ENCODE data around the gene COL2A1. TPM values are rescaled to one million over a fixed set of nuclear protein-coding genes. Genes with fewer than 3 reads are reported as not detected.

Gene COL2A1
- total RNA-seq, 1 donor from 2014 or later, result not detected

DNA sequence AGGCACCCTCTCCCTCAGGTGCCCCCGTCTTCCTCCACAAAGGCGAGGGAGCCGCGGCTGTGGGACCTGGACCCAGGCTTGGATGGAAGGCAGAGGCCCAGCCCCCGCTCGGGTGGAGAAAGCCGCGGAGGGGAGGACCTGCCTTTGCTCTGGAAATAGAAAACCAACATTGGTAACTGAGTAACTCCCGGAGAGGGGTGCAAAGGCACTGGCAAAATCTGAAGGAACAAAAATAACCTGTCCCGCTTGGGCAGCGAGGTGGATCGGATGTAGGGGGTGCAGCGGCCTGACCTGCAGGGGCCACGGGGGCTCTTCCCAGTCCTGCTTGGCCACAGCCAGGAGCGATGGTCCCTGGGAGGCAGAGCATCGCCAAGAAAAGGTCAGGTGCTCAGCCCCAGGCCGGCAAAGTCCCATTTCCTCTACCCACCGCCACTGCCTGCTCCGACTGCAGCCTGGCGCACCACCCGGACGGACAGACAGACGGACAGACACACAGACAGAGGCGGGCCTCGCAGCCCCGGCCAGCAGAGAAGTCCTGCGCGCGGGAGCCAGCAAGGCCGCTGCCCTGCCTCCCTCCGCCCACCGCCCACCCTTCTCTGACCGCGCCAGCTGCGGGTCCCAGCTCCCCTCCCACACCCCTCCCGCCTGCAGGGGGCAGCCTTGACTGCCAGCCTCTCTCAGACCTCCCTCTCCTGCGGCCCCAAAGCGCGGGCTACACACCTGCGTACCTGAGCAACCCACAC lies 62.2 kb downstream of the COL2A1 start:
- intact Hi-C loops (cut with micrococcal nuclease), result no loop called here
- no peak for TF ChIP-seq CTCF (IDR thresholded peaks at IDR 0.05; ENCODE audit: borderline replicate concordance)
- Histone ChIP-seq H3K36me3 (no peaks in the 10 kb centered on the region), H3K4me1 (peaks cover 14% of the 10 kb centered on the region), H3K9me3 (replicated peaks) (no peaks in the 10 kb centered on the region), H3K27ac (replicated peaks) (no peak overlapping the region), H3K4me3 (no peak overlapping the region), H3K27me3 (ENCODE audit: low read depth) (peaks cover 30% of the 10 kb centered on the region)
- no peak for DNase-seq

DNA sequence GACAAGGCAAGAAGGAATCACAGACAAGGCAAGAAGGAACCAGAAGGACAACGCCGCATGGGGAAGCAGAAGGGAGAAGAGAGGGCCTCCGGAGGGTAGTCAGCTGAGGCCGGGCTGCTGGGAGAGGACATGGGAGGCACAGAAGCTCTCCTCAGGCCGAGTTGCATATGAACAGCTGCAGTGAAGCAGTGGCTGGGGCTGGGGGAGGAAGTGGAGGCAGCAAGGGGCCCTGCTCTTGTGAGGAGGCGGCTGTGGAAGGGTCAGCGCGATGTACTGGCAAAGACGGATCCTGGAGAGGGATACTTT lies 62.8 kb downstream of the COL2A1 start:
- Histone ChIP-seq H3K27ac (replicated peaks) (no peak overlapping the region), H3K9me3 (replicated peaks) (no peaks in the 10 kb centered on the region), H3K4me1 (peaks cover 14% of the 10 kb centered on the region), H3K27me3 (ENCODE audit: low read depth) (peaks cover 30% of the 10 kb centered on the region), H3K4me3 (no peak overlapping the region), H3K36me3 (no peaks in the 10 kb centered on the region)
- TF ChIP-seq CTCF (IDR thresholded peaks at IDR 0.05; ENCODE audit: borderline replicate concordance), result no peak
- intact Hi-C loops (cut with micrococcal nuclease), result no loop called here
- no peak for DNase-seq

DNA sequence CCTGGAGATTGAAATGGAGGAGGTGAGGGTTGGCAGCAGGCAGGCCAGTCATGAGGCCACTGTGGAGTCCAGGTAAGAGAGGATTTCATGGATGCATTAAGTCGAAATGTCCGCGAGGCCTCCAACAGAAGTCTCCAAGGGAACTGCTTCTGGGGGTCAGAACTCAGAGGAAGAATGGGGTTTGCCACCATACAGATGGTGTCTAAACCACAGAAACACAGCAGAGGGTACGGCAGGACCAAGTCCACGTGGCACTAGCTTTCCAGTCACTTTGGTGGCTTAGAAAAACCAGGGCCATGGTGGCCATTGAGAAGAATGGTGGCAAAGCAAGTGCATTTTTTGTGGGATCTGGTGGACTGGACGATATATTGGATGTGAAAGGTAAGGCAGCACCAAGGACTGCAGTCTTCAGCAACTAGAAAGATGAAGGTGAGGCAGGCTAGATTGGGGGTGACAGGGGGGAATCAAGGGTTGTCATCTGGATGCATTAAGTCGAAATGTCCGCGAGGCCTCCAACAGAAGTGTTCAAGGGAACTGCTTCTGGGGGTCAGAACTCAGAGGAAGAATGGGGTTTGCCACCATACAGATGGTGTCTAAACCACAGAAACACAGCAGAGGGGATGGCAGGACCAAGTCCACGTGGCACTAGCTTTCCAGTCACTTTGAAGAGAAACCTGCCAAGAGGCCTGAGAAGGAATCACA lies 63.4 kb downstream of the COL2A1 start:
- Histone ChIP-seq H3K27me3 (ENCODE audit: low read depth) (peaks cover 30% of the 10 kb centered on the region), H3K36me3 (no peaks in the 10 kb centered on the region), H3K4me1 (peaks cover 15% of the 10 kb centered on the region), H3K4me3 (no peak overlapping the region), H3K27ac (replicated peaks) (no peak overlapping the region), H3K9me3 (replicated peaks) (no peaks in the 10 kb centered on the region)
- no peak for TF ChIP-seq CTCF (IDR thresholded peaks at IDR 0.05; ENCODE audit: borderline replicate concordance)
- DNase-seq, result no peak
- intact Hi-C loops (cut with micrococcal nuclease), result no loop called here

- Histone ChIP-seq H3K4me3 (no peak overlapping the region), H3K4me1 (peaks cover 29% of the 10 kb centered on the region), H3K9me3 (replicated peaks) (no peaks in the 10 kb centered on the region), H3K36me3 (no peaks in the 10 kb centered on the region), H3K27ac (replicated peaks) (no peak overlapping the region), H3K27me3 (ENCODE audit: low read depth) (peaks cover 30% of the 10 kb centered on the region)
- intact Hi-C loops (cut with micrococcal nuclease), result no loop called here
- TF ChIP-seq CTCF (IDR thresholded peaks at IDR 0.05; ENCODE audit: borderline replicate concordance), result no peak
- DNase-seq, result peak; percentile 65
Observed at GRCh38 chr12:47939009-47939601, 65.2 kb downstream of the COL2A1 start.

- H3K4me1 ChIP-seq, result peaks cover 29% of the 10 kb centered on the region
- H3K4me3 ChIP-seq, result no peak overlapping the region
- no peak for TF ChIP-seq CTCF (IDR thresholded peaks at IDR 0.05; ENCODE audit: borderline replicate concordance)
- no peaks in the 10 kb centered on the region for H3K36me3 ChIP-seq
- no peak for DNase-seq
- no peaks in the 10 kb centered on the region for H3K9me3 ChIP-seq (replicated peaks)
- intact Hi-C loops (cut with micrococcal nuclease), result no loop called here
- H3K27me3 ChIP-seq (ENCODE audit: low read depth), result peaks cover 30% of the 10 kb centered on the region
- no peak overlapping the region for H3K27ac ChIP-seq (replicated peaks)
Observed at GRCh38 chr12:47938594-47938993, 65.7 kb downstream of the COL2A1 start.

All from left ventricle myocardium inferior (tissue), 1 donor.